ENCODE data around the gene TEP1. TPM values are rescaled to one million over a fixed set of nuclear protein-coding genes. Genes with fewer than 3 reads are reported as not detected.

The TEP1 gene
- total and polyA plus RNA-seq, 2 of the 8 experiments (the other 6 are each of a cell fraction or from before 2014, with no cell fraction given) = 6.9 to 10.7 TPM

DNA sequence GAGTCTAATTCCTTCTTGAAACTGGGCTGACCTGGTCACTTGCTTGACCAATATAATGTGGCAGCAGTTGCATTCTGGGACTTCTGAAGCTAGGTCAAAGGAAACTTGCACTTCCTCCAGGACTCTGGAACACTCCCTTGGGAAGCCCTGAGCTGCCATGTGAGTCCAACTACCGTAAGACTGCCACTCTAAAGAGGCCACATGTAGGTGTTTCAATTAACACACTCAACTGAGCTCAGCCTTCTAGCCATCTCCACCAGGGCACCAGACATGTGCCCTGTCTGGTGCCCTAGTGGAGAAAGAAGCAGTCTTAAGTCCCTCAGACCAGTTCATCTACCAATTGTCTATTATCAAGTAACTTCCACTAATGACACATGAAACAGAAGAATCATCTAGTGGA is 6.1 kb upstream of the TEP1 start:
- H3K36me3 ChIP-seq (ENCODE audit: control insufficient read depth in 2 of 4, insufficient read depth in 4 of 4, low read length in 3 of 4) = no peaks in the 10 kb centered on the region
- H3K23me2 ChIP-seq (ENCODE audit: low read depth, low read length) = no peaks in the 10 kb centered on the region
- H2AK5ac ChIP-seq (ENCODE audit: low read depth, low read length) = no peak overlapping the region
- H4K20me1 ChIP-seq (replicated peaks in 1 of 2; ENCODE audit: control insufficient read depth in 1 of 2, insufficient read depth in 2 of 2, low read length in 2 of 2) = no peaks in the 10 kb centered on the region
- ChIA-PET POLR2A (ENCODE audit: partially characterized antibody) (interaction anchor here (0.7 to 2.6 kb wide), 2 partner anchors 27 to 36 kb away, joined by 3 to 12 read pairs; partner anchors contain the start of genes APEX1 and OSGEP), CTCF (ENCODE audit: partially characterized antibody) (interaction anchor here (1.2 to 1.3 kb wide), 2 partner anchors 68 to 187 kb away, joined by 3 to 4 read pairs; no protein-coding TSS in a partner anchor)
- H2BK15ac ChIP-seq (ENCODE audit: low read length) = no peak overlapping the region
- H3K27me3 ChIP-seq (replicated peaks in 1 of 4; ENCODE audit: control insufficient read depth in 3 of 4, extremely low read depth in 1 of 4, insufficient read depth in 3 of 4, low read length in 3 of 4) = no peaks in the 10 kb centered on the region
- H4K8ac ChIP-seq (ENCODE audit: extremely low read depth, insufficient read depth, low read length) = no peak overlapping the region
- peak overlapping the region; percentile 58 for H4K91ac ChIP-seq (replicated peaks; ENCODE audit: insufficient read length, low read length)
- no peak overlapping the region for H2BK12ac ChIP-seq (ENCODE audit: low read depth, low read length)
- H2AFZ ChIP-seq (ENCODE audit: low read length) = no peak overlapping the region; the same call in 1 of the 2 replicates
- 100% methylated on average over 1 of the region's 1 CpG; no CpG with 5 or more reads in 1 of the 2 experiments for WGBS, 2 experiments (ENCODE audit: extremely low coverage in 1 of 2, insufficient coverage in 1 of 2, insufficient read length in 1 of 2, insufficient replicate concordance in 2 of 2, low coverage in 1 of 2, low lambda C conversion rate in 2 of 2, missing lambda C conversion rate in 1 of 2)
- DNase-seq (ENCODE audit: low read depth in 1 of 2, low spot score in 2 of 2) = no peak
- H3K4me1 ChIP-seq (replicated peaks in 1 of 4; ENCODE audit: control insufficient read depth in 3 of 4, insufficient read depth in 4 of 4, low read length in 3 of 4) = peaks cover 0 to 10% (median 2%) of the 10 kb centered on the region in 4 experiments; a peak in 3 of 7 replicates
- H3K9me3 ChIP-seq (ENCODE audit: insufficient read depth in 2 of 2, low read depth in 1 of 2, low read length in 1 of 2) = no peaks in the 10 kb centered on the region
- H4K5ac ChIP-seq (ENCODE audit: insufficient read length, low read depth, low read length) = no peak overlapping the region
- H3K79me2 ChIP-seq (ENCODE audit: control insufficient read depth in 1 of 2, insufficient read depth in 2 of 2, low read length in 2 of 2) = no peaks in the 10 kb centered on the region
- H3K56ac ChIP-seq (replicated peaks; ENCODE audit: insufficient read length, low read depth, low read length) = no peak overlapping the region
- no peaks in the 10 kb centered on the region for H3K79me1 ChIP-seq (ENCODE audit: low read depth, low read length)
- H3K4me3 ChIP-seq (ENCODE audit: extremely low read depth in 1 of 4, insufficient read depth in 2 of 4, low read depth in 3 of 4, low read length in 4 of 4) = no peak overlapping the region
- no peak overlapping the region for H3K14ac ChIP-seq (ENCODE audit: insufficient read length)
- no peak for FAIRE-seq
- no peak overlapping the region for H3K23ac ChIP-seq (ENCODE audit: insufficient read length)
- H2BK5ac ChIP-seq (ENCODE audit: low read depth, low read length) = no peak overlapping the region
- H3K27ac ChIP-seq (ENCODE audit: low read depth, low read length) = no peak overlapping the region
- peak overlapping the region; percentile 28 for H3K4ac ChIP-seq (replicated peaks; ENCODE audit: insufficient read length, low read depth, low read length)
- no peak overlapping the region for H2BK20ac ChIP-seq (ENCODE audit: low read length)
- H3K18ac ChIP-seq (ENCODE audit: extremely low read depth, low read length) = no peak overlapping the region
- H3K9ac ChIP-seq (replicated peaks in 1 of 4; ENCODE audit: extremely low read depth in 1 of 4, low read depth in 3 of 4, low read length in 3 of 4) = no peak overlapping the region
- no peak overlapping the region for H2BK120ac ChIP-seq (replicated peaks; ENCODE audit: low read depth, low read length)
- no peak overlapping the region for H3K4me2 ChIP-seq (ENCODE audit: insufficient read depth in 1 of 2, low read depth in 2 of 2, low read length in 2 of 2)
- TF ChIP-seq YY1 (IDR thresholded peaks at IDR 0.05; ENCODE audit: low read depth, low read length) (no peak), POLR2AphosphoS5 (IDR thresholded peaks at IDR 0.05; ENCODE audit: low read depth, low read length) (no peak), EP300 (IDR thresholded peaks at IDR 0.05; ENCODE audit: borderline replicate concordance in 1 of 2, low read depth in 2 of 2, low read length in 2 of 2) (no peak), TAF7 (optimal IDR thresholded peaks at IDR 0.05; ENCODE audit: borderline replicate concordance, low read depth, low read length) (no peak), TEAD4 (IDR thresholded peaks at IDR 0.05; ENCODE audit: low read depth, low read length) (no peak), PHF8 (conservative IDR thresholded peaks at IDR 0.05; ENCODE audit: low read depth, low read length) (no peak), SIN3A (conservative IDR thresholded peaks at IDR 0.05 in 1 of 2, IDR thresholded peaks at IDR 0.05 in 1 of 2; ENCODE audit: low read depth in 1 of 2, low read length in 2 of 2) (no peak), SIX5 (IDR thresholded peaks at IDR 0.05; ENCODE audit: low read depth, low read length) (no peak), SP4 (IDR thresholded peaks at IDR 0.05; ENCODE audit: low read length) (no peak), CREB1 (IDR thresholded peaks at IDR 0.05) (no peak), JUN (IDR thresholded peaks at IDR 0.05; ENCODE audit: low read depth, low read length) (no peak), GABPA (IDR thresholded peaks at IDR 0.05; ENCODE audit: borderline replicate concordance, insufficient read depth, low read length) (no peak)
- TF ChIP-seq, protein P1, sequence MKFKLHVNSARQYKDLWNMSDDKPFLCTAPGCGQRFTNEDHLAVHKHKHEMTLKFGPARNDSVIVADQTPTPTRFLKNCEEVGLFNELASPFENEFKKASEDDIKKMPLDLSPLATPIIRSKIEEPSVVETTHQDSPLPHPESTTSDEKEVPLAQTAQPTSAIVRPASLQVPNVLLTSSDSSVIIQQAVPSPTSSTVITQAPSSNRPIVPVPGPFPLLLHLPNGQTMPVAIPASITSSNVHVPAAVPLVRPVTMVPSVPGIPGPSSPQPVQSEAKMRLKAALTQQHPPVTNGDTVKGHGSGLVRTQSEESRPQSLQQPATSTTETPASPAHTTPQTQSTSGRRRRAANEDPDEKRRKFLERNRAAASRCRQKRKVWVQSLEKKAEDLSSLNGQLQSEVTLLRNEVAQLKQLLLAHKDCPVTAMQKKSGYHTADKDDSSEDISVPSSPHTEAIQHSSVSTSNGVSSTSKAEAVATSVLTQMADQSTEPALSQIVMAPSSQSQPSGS (IDR thresholded peaks at IDR 0.05; ENCODE audit: low read length) = no peak
